ENCODE data around the gene NCOA6. TPM values are rescaled to one million over a fixed set of nuclear protein-coding genes. Genes with fewer than 3 reads are reported as not detected.
A peak's percentile ranks its signal among the peaks of the same experiment; 100 is the strongest.

The NCOA6 gene
- total RNA-seq, 1 donor from 2014 or later, result 80.7 TPM

- no peaks in the 10 kb centered on the region for H3K9me3 Mint-ChIP-seq (ENCODE audit: low read depth)
- no peaks in the 10 kb centered on the region for H3K36me3 Mint-ChIP-seq (ENCODE audit: insufficient read depth)
- no peaks in the 10 kb centered on the region for H3K4me1 Mint-ChIP-seq (ENCODE audit: low read depth)
- TF ChIP-seq, protein P1, sequence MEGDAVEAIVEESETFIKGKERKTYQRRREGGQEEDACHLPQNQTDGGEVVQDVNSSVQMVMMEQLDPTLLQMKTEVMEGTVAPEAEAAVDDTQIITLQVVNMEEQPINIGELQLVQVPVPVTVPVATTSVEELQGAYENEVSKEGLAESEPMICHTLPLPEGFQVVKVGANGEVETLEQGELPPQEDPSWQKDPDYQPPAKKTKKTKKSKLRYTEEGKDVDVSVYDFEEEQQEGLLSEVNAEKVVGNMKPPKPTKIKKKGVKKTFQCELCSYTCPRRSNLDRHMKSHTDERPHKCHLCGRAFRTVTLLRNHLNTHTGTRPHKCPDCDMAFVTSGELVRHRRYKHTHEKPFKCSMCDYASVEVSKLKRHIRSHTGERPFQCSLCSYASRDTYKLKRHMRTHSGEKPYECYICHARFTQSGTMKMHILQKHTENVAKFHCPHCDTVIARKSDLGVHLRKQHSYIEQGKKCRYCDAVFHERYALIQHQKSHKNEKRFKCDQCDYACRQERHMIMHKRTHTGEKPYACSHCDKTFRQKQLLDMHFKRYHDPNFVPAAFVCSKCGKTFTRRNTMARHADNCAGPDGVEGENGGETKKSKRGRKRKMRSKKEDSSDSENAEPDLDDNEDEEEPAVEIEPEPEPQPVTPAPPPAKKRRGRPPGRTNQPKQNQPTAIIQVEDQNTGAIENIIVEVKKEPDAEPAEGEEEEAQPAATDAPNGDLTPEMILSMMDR (IDR thresholded peaks at IDR 0.05; ENCODE audit: unreplicated experiment), result no peak
- no peaks in the 10 kb centered on the region for H3K27me3 Mint-ChIP-seq
- H3K27ac Mint-ChIP-seq, result no peak overlapping the region
- H3K4me3 Mint-ChIP-seq (ENCODE audit: low read depth), result no peak overlapping the region
- DNase-seq (ENCODE audit: low spot score, unreplicated experiment), result no peak
Measured at GRCh38 chr20:34691838-34692237, 133.6 kb downstream of the NCOA6 start.

GRCh38 chr20:34689486-34689885, 136.0 kb downstream of the NCOA6 start:
- no peaks in the 10 kb centered on the region for H3K27me3 Mint-ChIP-seq

GRCh38 chr20:34683667-34684066, 141.8 kb downstream of the NCOA6 start:
- no peak for DNase-seq (ENCODE audit: low spot score, unreplicated experiment)
- H3K27ac Mint-ChIP-seq, result no peak overlapping the region
- no peak overlapping the region for H3K4me3 Mint-ChIP-seq (ENCODE audit: low read depth)
- no peaks in the 10 kb centered on the region for H3K9me3 Mint-ChIP-seq (ENCODE audit: low read depth)
- TF ChIP-seq, protein P1 (IDR thresholded peaks at IDR 0.05; ENCODE audit: unreplicated experiment), result no peak
- H3K4me1 Mint-ChIP-seq (ENCODE audit: low read depth), result no peaks in the 10 kb centered on the region
- no peaks in the 10 kb centered on the region for H3K36me3 Mint-ChIP-seq (ENCODE audit: insufficient read depth)
- no peaks in the 10 kb centered on the region for H3K27me3 Mint-ChIP-seq

More at GRCh38 chr20:34689486-34689885, 136.0 kb downstream of the NCOA6 start:
- H3K4me1 Mint-ChIP-seq (ENCODE audit: low read depth), result no peaks in the 10 kb centered on the region
- TF ChIP-seq, protein P1 (IDR thresholded peaks at IDR 0.05; ENCODE audit: unreplicated experiment), result no peak
- no peak overlapping the region for H3K27ac Mint-ChIP-seq
- H3K4me3 Mint-ChIP-seq (ENCODE audit: low read depth), result no peak overlapping the region
- no peaks in the 10 kb centered on the region for H3K9me3 Mint-ChIP-seq (ENCODE audit: low read depth)
- no peaks in the 10 kb centered on the region for H3K36me3 Mint-ChIP-seq (ENCODE audit: insufficient read depth)
- no peak for DNase-seq (ENCODE audit: low spot score, unreplicated experiment)

GRCh38 chr20:34680586-34681175, 144.8 kb downstream of the NCOA6 start:
- H3K27me3 Mint-ChIP-seq, result no peaks in the 10 kb centered on the region
- H3K4me3 Mint-ChIP-seq (ENCODE audit: low read depth), result no peak overlapping the region
- no peak for DNase-seq (ENCODE audit: low spot score, unreplicated experiment)
- H3K9me3 Mint-ChIP-seq (ENCODE audit: low read depth), result no peaks in the 10 kb centered on the region
- H3K36me3 Mint-ChIP-seq (ENCODE audit: insufficient read depth), result no peaks in the 10 kb centered on the region
- no peak overlapping the region for H3K27ac Mint-ChIP-seq
- TF ChIP-seq, protein P1 (IDR thresholded peaks at IDR 0.05; ENCODE audit: unreplicated experiment), result no peak
- H3K4me1 Mint-ChIP-seq (ENCODE audit: low read depth), result peaks cover 7% of the 10 kb centered on the region

- H3K4me1 Mint-ChIP-seq (ENCODE audit: low read depth), result peaks cover 12% of the 10 kb centered on the region
- H3K9me3 Mint-ChIP-seq (ENCODE audit: low read depth), result no peaks in the 10 kb centered on the region
- H3K27ac Mint-ChIP-seq, result peak within 1 kb of the TSS; percentile 99
- no peaks in the 10 kb centered on the region for H3K27me3 Mint-ChIP-seq
- TF ChIP-seq, protein P1 (IDR thresholded peaks at IDR 0.05; ENCODE audit: unreplicated experiment), result peak; percentile 36
- peaks cover 2% of the 10 kb centered on the region for H3K36me3 Mint-ChIP-seq (ENCODE audit: insufficient read depth)
- H3K4me3 Mint-ChIP-seq (ENCODE audit: low read depth), result peak within 1 kb of the TSS; percentile 90
- peak; percentile 96 for DNase-seq (ENCODE audit: low spot score, unreplicated experiment)
Measured at GRCh38 chr20:34676642-34677373, 148.6 kb downstream of the NCOA6 start, which contains the start of gene PIGU. PIGU (minus strand) TSS chr20:34677092; CDS start chr20:34677085, 7 bp downstream.
